T-helper 1 cell treated with Interleukin-12 subunit alpha and Interleukin-12 subunit beta and Interleukin-4 antibody, amounts not matched to agents 30 ng/mL and 1 ng/mL, for 36 hours (primary cell): ENCODE measurements around the gene TDRKH. TPM values are rescaled to one million over a fixed set of nuclear protein-coding genes. Genes with fewer than 3 reads are reported as not detected.

Source experiments
- total RNA-seq: library from RNA; stranded (reverse); gene quantifications from 2 replicates; pipeline ENCODE4 v1.2.3, GENCODE V29; 2022

TDRKH gene
- total RNA-seq, 1 donor from 2014 or later, result 20.3 TPM

Other genes with a start within 250 kb of the TDRKH start
- gene SNX27, start 178.4 kb downstream of the TDRKH start, total RNA-seq, result 27.0 and 27.6 TPM in 2 replicates
- gene CELF3, start 73.7 kb downstream of the TDRKH start, total RNA-seq, result not detected in 2 replicates
- not detected in 2 replicates for gene RIIAD1, start 69.0 kb downstream of the TDRKH start, total RNA-seq
- gene MRPL9, start 27.0 kb downstream of the TDRKH start, total RNA-seq, result 108 and 113 TPM in 2 replicates
- 0.10 and 0.12 TPM in 2 replicates for gene LINGO4, start 14.9 kb upstream of the TDRKH start, total RNA-seq
- gene RORC, start 41.3 kb upstream of the TDRKH start, total RNA-seq, result 1.5 and 1.9 TPM in 2 replicates
- gene C2CD4D, start 49.3 kb upstream of the TDRKH start, total RNA-seq, result 0.66 and 0.83 TPM in 2 replicates
- gene THEM5, start 63.2 kb upstream of the TDRKH start, total RNA-seq, result not detected in 2 replicates
- gene THEM4, start 119.0 kb upstream of the TDRKH start, total RNA-seq, result 31.9 and 34.6 TPM in 2 replicates
- gene S100A10, start 203.4 kb upstream of the TDRKH start, total RNA-seq, result 263 and 272 TPM in 2 replicates
- gene S100A11, start 246.5 kb upstream of the TDRKH start, total RNA-seq, result 450 TPM in 2 replicates